Mononuclear cell (primary cell): ENCODE results near the gene DENND6B. TPM values are rescaled to one million over a fixed set of nuclear protein-coding genes. Genes with fewer than 3 reads are reported as not detected.

ENCODE experiments used
- total RNA-seq: library from RNA; depleted of rRNA; stranded (reverse); fragments of >200 nt; gene quantifications from one replicate; pipeline ENCODE4 v1.2.3, GENCODE V29; 2012

The DENND6B gene
- total RNA-seq, 1 donor = 1.0 TPM

Other genes starting within 250 kb of the DENND6B start
- 2.8 TPM for gene MLC1, start 241.6 kb downstream of the DENND6B start, total RNA-seq
- not detected for gene MOV10L1, start 237.0 kb downstream of the DENND6B start, total RNA-seq
- gene PANX2, start 156.3 kb downstream of the DENND6B start, total RNA-seq = 0.94 TPM
- gene TRABD, start 141.1 kb downstream of the DENND6B start, total RNA-seq = 44.0 TPM
- gene SELENOO, start 126.0 kb downstream of the DENND6B start, total RNA-seq = 11.8 TPM
- gene TUBGCP6, start 82.0 kb downstream of the DENND6B start, total RNA-seq = 45.1 TPM
- gene HDAC10, start 75.7 kb downstream of the DENND6B start, total RNA-seq = 36.4 TPM
- gene MAPK12, start 65.3 kb downstream of the DENND6B start, total RNA-seq = 0.73 TPM
- gene MAPK11, start 56.6 kb downstream of the DENND6B start, total RNA-seq = 1.3 TPM
- gene PLXNB2, start 19.4 kb downstream of the DENND6B start, total RNA-seq = 66.0 TPM
- gene PPP6R2, start 16.3 kb upstream of the DENND6B start, total RNA-seq = 27.5 TPM
- gene SBF1, start 148.0 kb upstream of the DENND6B start, total RNA-seq = 63.4 TPM
- gene ADM2, start 154.5 kb upstream of the DENND6B start, total RNA-seq = 0.31 TPM
- not detected for gene MIOX, start 159.8 kb upstream of the DENND6B start, total RNA-seq
- gene LMF2, start 180.7 kb upstream of the DENND6B start, total RNA-seq = 22.8 TPM
- 40.6 TPM for gene NCAPH2, start 181.2 kb upstream of the DENND6B start, total RNA-seq
- gene SCO2, start 198.6 kb upstream of the DENND6B start, total RNA-seq = 33.8 TPM
- 151 TPM for gene TYMP, start 203.0 kb upstream of the DENND6B start, total RNA-seq
- 1.7 TPM for gene KLHDC7B, start 218.9 kb upstream of the DENND6B start, total RNA-seq
- not detected for gene SYCE3, start 235.9 kb upstream of the DENND6B start, total RNA-seq